Central memory CD4-positive, alpha-beta T cell (primary cell): ENCODE data around the gene TTC39C.
"Not testable (repeated sequence)": the region's sequence is repeated elsewhere in the genome, so short reads cannot be mapped to it uniquely, and the experiment has no call there.

Experiments
- DNase-seq: peaks from one replicate; pipeline ENCODE4 v3.0.0; 2022

TTC39C gene

GRCh38 chr18:24138789-24139616, 124.4 kb downstream of the TTC39C start, which contains the start of gene CABYR:
Gene CABYR, plus strand, starts transcription at chr18:24139062. Its CDS starts 4,053 bp downstream, at chr18:24143115.
- DNase-seq: peak; percentile 67

GRCh38 chr18:24140697-24141096, 126.1 kb downstream of the TTC39C start:
- no peak for DNase-seq

DNA sequence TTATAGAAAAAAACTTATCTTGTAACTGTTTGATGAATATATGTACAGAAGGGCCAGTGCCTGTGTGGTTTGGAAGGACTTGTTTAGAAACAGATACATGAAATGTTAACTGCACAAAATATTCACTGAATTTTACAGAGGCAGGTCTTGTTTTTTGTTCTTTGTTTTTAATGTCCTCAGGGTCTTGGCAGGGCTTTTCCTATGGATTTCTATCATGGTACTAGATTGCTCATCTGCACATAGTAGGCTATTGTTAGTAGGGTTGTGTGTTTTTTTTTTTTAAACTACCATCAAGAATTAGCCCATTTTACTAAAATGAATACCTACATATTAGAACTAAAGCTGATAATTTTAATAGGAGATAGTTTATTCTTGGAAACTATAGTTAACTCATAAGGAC, 127.8 kb downstream of the TTC39C start:
- no peak for DNase-seq

DNA sequence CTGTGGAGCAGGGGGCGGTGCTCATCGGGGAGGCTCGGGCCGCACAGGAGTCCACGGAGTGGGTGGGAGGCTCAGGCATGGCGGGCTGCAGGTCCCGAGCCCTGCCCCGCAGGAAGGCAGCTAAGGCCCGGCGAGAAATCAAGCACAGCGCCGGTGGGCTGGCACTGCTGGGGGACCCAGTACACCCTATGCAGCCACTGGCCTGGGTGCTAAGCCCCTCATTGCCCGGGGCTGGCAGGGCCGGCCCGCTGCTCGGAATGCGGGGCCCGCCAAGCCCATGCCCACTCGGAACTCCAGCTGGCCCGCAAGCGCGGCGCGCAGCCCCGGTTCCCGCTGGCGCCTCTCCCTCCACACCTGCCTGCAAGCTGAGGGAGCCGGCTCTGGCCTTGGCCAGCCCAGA, 135.0 kb downstream of the TTC39C start:
- DNase-seq: not testable (repeated sequence)

DNA sequence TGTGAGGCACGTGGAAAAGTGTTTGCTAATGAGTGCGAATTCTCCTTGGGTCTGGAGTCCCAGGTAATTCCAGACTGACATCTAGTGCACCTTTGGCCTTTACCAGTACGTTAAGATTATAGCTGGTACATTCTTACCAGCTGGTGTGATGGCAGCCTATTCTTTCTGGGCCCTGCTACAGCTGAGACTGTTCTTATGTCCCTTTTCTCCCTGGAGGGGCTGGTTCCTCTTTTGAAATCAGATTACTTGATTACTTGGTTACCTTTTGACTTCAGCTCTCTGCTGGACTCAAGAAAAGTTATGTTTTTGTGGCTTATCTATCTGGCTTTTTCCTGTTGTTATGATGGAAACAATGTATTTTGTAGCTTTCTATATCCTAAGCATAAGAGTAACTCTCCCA, 138.8 kb downstream of the TTC39C start:
- no peak for DNase-seq

GRCh38 chr18:24157855-24158254, 143.3 kb downstream of the TTC39C start:
- no peak for DNase-seq

DNA sequence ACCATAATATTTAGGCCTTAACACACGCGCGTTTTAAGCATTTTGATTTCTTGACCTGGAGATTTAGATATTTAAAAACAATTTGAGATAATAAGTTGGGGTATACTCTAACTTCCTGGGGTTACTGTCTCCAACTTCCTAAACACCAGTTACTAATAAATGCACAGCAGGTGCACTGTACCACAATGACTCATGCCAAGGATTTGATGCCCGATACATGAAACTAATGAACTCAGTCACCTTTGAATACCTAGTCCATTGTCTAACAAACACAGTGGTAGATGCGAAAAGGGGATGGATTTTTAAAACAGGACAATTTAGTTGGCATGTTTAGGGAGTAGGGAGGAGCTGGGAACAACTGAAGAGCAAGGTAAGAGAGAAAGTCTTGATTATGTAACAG, 145.5 kb downstream of the TTC39C start:
- DNase-seq: no peak

GRCh38 chr18:24161304-24161703, 146.8 kb downstream of the TTC39C start:
- no peak for DNase-seq

- no peak for DNase-seq
Observed at GRCh38 chr18:24168496-24168895, 153.9 kb downstream of the TTC39C start.

DNA sequence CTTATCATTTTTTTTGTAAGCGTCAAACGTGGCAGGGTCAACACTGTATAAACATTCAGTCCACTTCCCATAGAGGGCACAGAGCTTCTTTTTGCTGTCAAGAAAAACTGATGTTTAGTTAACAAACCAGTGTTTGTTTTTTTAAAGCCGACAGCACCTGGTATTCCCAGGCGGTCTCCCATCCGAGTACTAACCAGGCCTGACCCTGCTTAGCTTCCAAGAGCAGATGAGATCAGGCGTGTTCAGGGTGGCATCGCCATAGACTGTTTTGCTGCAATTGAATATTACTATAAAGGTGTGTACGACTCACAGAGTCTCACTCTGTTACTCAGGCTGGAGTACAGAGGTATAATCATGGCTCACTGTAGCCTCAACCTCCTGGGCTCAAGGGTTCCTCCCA, 155.8 kb downstream of the TTC39C start:
- DNase-seq: no peak

DNA sequence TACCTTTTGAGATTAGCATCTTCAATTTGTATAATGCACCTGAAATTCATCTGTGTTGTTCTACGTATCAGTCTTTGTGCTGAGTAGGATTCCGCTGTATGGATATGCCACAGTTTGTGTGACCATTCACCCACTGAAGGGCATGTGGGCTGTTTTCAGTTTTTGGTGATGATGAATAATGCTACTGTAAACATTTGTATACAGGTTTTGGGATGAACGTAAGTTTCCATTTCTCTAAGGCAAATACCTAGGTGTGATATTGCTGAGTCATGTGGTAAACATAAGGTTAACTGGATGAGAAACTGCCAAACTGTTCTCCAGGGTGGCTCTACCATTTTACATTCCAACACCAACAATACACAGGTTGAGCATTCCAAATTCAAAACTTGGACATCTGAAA, 159.4 kb downstream of the TTC39C start:
- no peak for DNase-seq

DNA sequence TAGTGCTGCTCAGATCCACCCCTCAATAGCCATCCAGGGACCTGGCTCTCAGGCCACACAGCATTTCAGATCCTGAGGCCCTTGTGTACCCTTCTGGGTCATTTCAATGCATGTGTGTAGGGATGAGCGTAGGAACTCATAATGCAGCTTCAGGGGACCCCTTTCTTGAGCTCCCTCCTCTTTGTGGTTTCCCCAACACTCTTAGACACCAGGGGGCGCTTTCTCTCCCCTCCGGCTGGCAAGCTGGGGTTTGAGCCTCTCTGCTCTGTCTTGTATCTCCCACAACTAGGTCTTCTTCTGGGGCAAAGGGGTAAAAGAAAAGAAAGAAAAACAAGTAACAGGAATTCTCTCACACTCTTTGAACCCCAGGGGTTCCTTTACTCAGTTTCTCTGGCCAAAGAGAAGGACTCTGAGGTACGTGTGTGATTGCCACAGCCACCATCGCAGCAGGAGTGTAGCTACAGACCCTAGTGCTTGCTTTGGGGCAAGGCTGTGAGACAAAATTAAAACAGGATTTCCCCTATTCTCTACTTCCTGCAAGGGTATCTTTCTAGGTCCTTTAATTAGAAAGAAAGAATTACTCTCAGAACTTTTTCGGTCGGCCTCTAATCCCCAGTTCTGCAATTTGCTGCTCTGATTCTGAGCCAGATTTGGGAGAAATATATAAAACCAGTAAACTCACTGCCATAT, 162.3 kb downstream of the TTC39C start:
- DNase-seq: no peak

- DNase-seq: no peak
Observed at GRCh38 chr18:24177499-24178133, 163.1 kb downstream of the TTC39C start.

GRCh38 chr18:24180048-24180447, 165.5 kb downstream of the TTC39C start:
- no peak for DNase-seq

DNA sequence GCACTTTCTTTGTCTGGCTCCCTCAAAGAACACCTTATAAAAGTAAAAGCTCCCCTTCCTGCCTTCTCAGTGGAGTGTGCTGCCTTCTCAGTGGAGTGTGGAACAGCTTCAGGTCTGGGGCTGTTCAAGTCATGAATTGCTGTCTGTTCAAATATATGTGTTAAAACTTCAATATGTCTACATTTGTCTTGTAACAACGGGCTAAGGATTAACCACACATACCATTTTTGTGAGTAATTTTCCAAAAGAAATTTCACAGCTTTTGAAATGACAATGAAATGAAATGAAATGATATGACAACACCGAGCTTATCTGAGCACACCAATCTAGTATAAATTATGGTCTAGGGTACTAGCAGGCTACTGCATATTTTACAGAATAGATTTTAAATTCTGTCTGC, 167.3 kb downstream of the TTC39C start:
- DNase-seq: no peak
